H1 (cell line): ENCODE measurements around the gene PRKCZ. TPM values are rescaled to one million over a fixed set of nuclear protein-coding genes. Genes with fewer than 3 reads are reported as not detected.

Source experiments
- CTCF ChIA-PET: fragments of 300-600 bp; sonication (Branson Sonifier 250); formaldehyde crosslinking; loops from one replicate; lab custom pipeline; 2021; ENCODE audit not compliant: partially characterized antibody; lab: Charles Lee
- POLR2A ChIA-PET: fragments of 300-600 bp; sonication (Branson Sonifier 250); formaldehyde crosslinking; loops from one replicate; lab custom pipeline; 2021; ENCODE audit warnings: inconsistent platforms; ENCODE audit not compliant: partially characterized antibody; lab: Charles Lee
- DNase-seq, 2 experiments: peaks; one replicate each; pipeline versions ENCODE4 v3.0.0 to v3.0.0-alpha.2; 2010 to 2022; ENCODE audit warnings: low spot score in 2 of 2, low read depth in 1 of 2, mixed read lengths in 1 of 2
- FAIRE-seq: peaks from 2 replicates; lab custom pipeline; 2011; peaks lifted over from hg19 to GRCh38; lab: Jason Lieb, UNC
- H2AFZ ChIP-seq: 2 replicates; pipeline ENCODE4 v1.8.1; 2012; ENCODE audit warnings: low read length, inconsistent platforms
- H2AK5ac ChIP-seq: 2 replicates; pipeline ENCODE4 v1.6.1; 2013; ENCODE audit warnings: low read depth, low read length
- H2BK120ac ChIP-seq: replicated peaks from 2 replicates; pipeline ENCODE3; 2013; ENCODE audit warnings: low read depth, low read length, inconsistent platforms
- H2BK12ac ChIP-seq: 2 replicates; pipeline ENCODE4 v1.6.1; 2013; ENCODE audit warnings: low read depth, low read length
- H2BK15ac ChIP-seq: 2 replicates; pipeline ENCODE4 v1.6.1; 2013; ENCODE audit warnings: low read length
- H2BK20ac ChIP-seq: 2 replicates; pipeline ENCODE4 v1.6.1; 2013; ENCODE audit warnings: low read length
- H2BK5ac ChIP-seq: 2 replicates; pipeline ENCODE4 v1.6.1; 2013; ENCODE audit warnings: low read depth, low read length
- H3K14ac ChIP-seq: 2 replicates; pipeline ENCODE4 v1.6.1; 2013; ENCODE audit warnings: inconsistent platforms; ENCODE audit not compliant: insufficient read length
- H3K18ac ChIP-seq: 2 replicates; pipeline ENCODE4 v1.6.1; 2013; ENCODE audit warnings: low read length; ENCODE audit errors: extremely low read depth
- H3K23ac ChIP-seq: 2 replicates; pipeline ENCODE4 v1.6.1; 2013; ENCODE audit warnings: inconsistent platforms; ENCODE audit not compliant: insufficient read length
- H3K23me2 ChIP-seq: 2 replicates; pipeline ENCODE4 v1.6.1; 2013; ENCODE audit warnings: low read depth, low read length
- H3K27ac ChIP-seq: 2 replicates; pipeline ENCODE4 v1.6.1; 2011; ENCODE audit warnings: low read depth, low read length, inconsistent platforms
- H3K27me3 ChIP-seq, 4 experiments: replicated peaks in 1 of 4; 1 replicate in 1 of 4; 2 replicates in 3 of 4; pipeline versions ENCODE4 v1.6.1 to v1.8.1; 2011 to 2013; ENCODE audit warnings: low read length in 3 of 4, mild to moderate bottlenecking in 3 of 4, inconsistent platforms in 2 of 4, mixed read lengths in 2 of 4, moderate library complexity in 1 of 4; ENCODE audit not compliant: control insufficient read depth in 3 of 4, insufficient read depth in 3 of 4; ENCODE audit errors: extremely low read depth in 1 of 4
- H3K36me3 ChIP-seq, 4 experiments: 2 replicates each; pipeline versions ENCODE4 v1.6.1 to v1.8.1; 2011 to 2013; ENCODE audit warnings: mild to moderate bottlenecking in 4 of 4, low read length in 3 of 4, moderate library complexity in 2 of 4, control low read depth in 1 of 4, inconsistent platforms in 1 of 4; ENCODE audit not compliant: insufficient read depth in 4 of 4, control insufficient read depth in 2 of 4
- H3K4ac ChIP-seq: replicated peaks from 2 replicates; pipeline ENCODE3; 2013; ENCODE audit warnings: low read length, low read depth, mixed read lengths, inconsistent platforms; ENCODE audit not compliant: insufficient read length
- H3K4me1 ChIP-seq, 4 experiments: replicated peaks in 1 of 4; 1 replicate in 1 of 4; 2 replicates in 3 of 4; pipeline versions ENCODE4 v1.6.1 to v1.8.1; 2011 to 2013; ENCODE audit warnings: low read length in 3 of 4, inconsistent platforms in 2 of 4, mixed read lengths in 1 of 4; ENCODE audit not compliant: insufficient read depth in 4 of 4, control insufficient read depth in 3 of 4
- H3K4me2 ChIP-seq, 2 experiments: 2 replicates each; pipeline versions ENCODE4 v1.6.1 to v1.8.1; 2011 to 2013; ENCODE audit warnings: low read depth in 2 of 2, low read length in 2 of 2, control low read depth in 1 of 2, inconsistent platforms in 1 of 2, mild to moderate bottlenecking in 1 of 2; ENCODE audit not compliant: insufficient read depth in 1 of 2
- H3K4me3 ChIP-seq, 4 experiments: fragments of 200-600, 300-600 bp in 1 of 4; sonication (generic), shearing (Covaris generic), sonication (Bioruptor Twin) in 1 of 4; 2 replicates each; pipeline versions ENCODE4 v1.5.1 to v1.8.1; 2011 to 2016; ENCODE audit warnings: low read length in 4 of 4, low read depth in 3 of 4, control low read depth in 2 of 4, inconsistent platforms in 2 of 4, mild to moderate bottlenecking in 2 of 4, mixed read lengths in 1 of 4, moderate library complexity in 1 of 4; ENCODE audit not compliant: insufficient read depth in 2 of 4; ENCODE audit errors: extremely low read depth in 1 of 4
- H3K56ac ChIP-seq: replicated peaks from 2 replicates; pipeline ENCODE3; 2013; ENCODE audit warnings: low read depth, mild to moderate bottlenecking, mixed read lengths, low read length, inconsistent platforms; ENCODE audit not compliant: insufficient read length
- H3K79me1 ChIP-seq: 2 replicates; pipeline ENCODE4 v1.6.1; 2013; ENCODE audit warnings: low read depth, low read length, control low read depth
- H3K79me2 ChIP-seq, 2 experiments: 2 replicates each; pipeline versions ENCODE4 v1.6.1 to v1.8.1; 2012 to 2013; ENCODE audit warnings: low read length in 2 of 2, mild to moderate bottlenecking in 2 of 2, inconsistent platforms in 1 of 2; ENCODE audit not compliant: insufficient read depth in 2 of 2, control insufficient read depth in 1 of 2
- H3K9ac ChIP-seq, 4 experiments: replicated peaks in 1 of 4; 1 replicate in 1 of 4; 2 replicates in 3 of 4; pipeline versions ENCODE4 v1.6.1 to v1.8.1; 2011 to 2013; ENCODE audit warnings: low read depth in 3 of 4, low read length in 3 of 4, control low read depth in 2 of 4, mild to moderate bottlenecking in 2 of 4, moderate library complexity in 2 of 4, inconsistent platforms in 1 of 4; ENCODE audit errors: extremely low read depth in 1 of 4
- H3K9me3 ChIP-seq, 2 experiments: 2 replicates each; pipeline versions ENCODE4 v1.6.1 to v1.8.1; 2012 to 2013; ENCODE audit warnings: mild to moderate bottlenecking in 2 of 2, moderate library complexity in 2 of 2, control low read depth in 1 of 2, inconsistent platforms in 1 of 2, low read depth in 1 of 2, low read length in 1 of 2, mixed read lengths in 1 of 2; ENCODE audit not compliant: insufficient read depth in 2 of 2
- H4K20me1 ChIP-seq, 2 experiments: replicated peaks in 1 of 2; 2 replicates each; pipeline versions ENCODE3 to v1.8.1; 2011 to 2013; ENCODE audit warnings: inconsistent platforms in 2 of 2, low read length in 2 of 2, mild to moderate bottlenecking in 1 of 2; ENCODE audit not compliant: insufficient read depth in 2 of 2, control insufficient read depth in 1 of 2
- H4K5ac ChIP-seq: 2 replicates; pipeline ENCODE4 v1.6.1; 2013; ENCODE audit warnings: low read length, low read depth, mixed read lengths, inconsistent platforms; ENCODE audit not compliant: insufficient read length
- H4K8ac ChIP-seq: 2 replicates; pipeline ENCODE4 v1.8.0; 2013; ENCODE audit warnings: mild to moderate bottlenecking, moderate library complexity, low read length, inconsistent platforms; ENCODE audit not compliant: insufficient read depth; ENCODE audit errors: extremely low read depth
- H4K91ac ChIP-seq: replicated peaks from 2 replicates; pipeline ENCODE3; 2013; ENCODE audit warnings: low read length, mixed read lengths, inconsistent platforms; ENCODE audit not compliant: insufficient read length
- GABPA ChIP-seq: IDR thresholded peaks from 2 replicates; pipeline ENCODE4 v1.6.1; 2011; ENCODE audit warnings: mild to moderate bottlenecking, low read length, moderate library complexity, borderline replicate concordance; ENCODE audit not compliant: insufficient read depth
- WGBS, 2 experiments: shearing (Covaris generic) in 1 of 2; methylation state at CpG; one replicate each; pipeline versions ENCODE4 v1.1.6 to v1.1.7; 2013 to 2015; ENCODE audit warnings: low lambda C conversion rate in 2 of 2, mixed read lengths in 2 of 2, inconsistent platforms in 1 of 2, low coverage in 1 of 2, missing lambda C conversion rate in 1 of 2; ENCODE audit not compliant: insufficient replicate concordance in 2 of 2, insufficient coverage in 1 of 2, insufficient read length in 1 of 2; ENCODE audit errors: extremely low coverage in 1 of 2, missing lambda C conversion rate in 1 of 2; 5-methylcytosine and 5-hydroxymethylcytosine counted together
- polyA plus RNA-seq, 7 experiments: library from polyadenylated mRNA; depleted of rRNA in 3 of 7; stranded (reverse) in 5 of 7; unstranded in 2 of 7; fragments of >200 nt in 5 of 7; fragments of 200-250 nt in 2 of 7; gene quantifications; 1 replicate in 5 of 7; 2 replicates in 1 of 7; 4 replicates in 1 of 7; pipeline versions ENCODE4 v1.2.1 to v1.2.3, GENCODE V29; 2011 to 2013; ENCODE audit warnings: missing spikeins in 2 of 7, mixed read lengths in 2 of 7
- total RNA-seq: library from RNA; stranded (reverse); fragmentation: NEBNext Ultra II Directional; extraction: Animal tissue kit (Norgen Biotek cat#: 25700); gene quantifications from 2 replicates; pipeline ENCODE4 v1.2.1, GENCODE V29; 2021

PRKCZ gene
- total and polyA plus RNA-seq, 2 of the 8 experiments (the other 6 are each of a cell fraction or from before 2014, with no cell fraction given), result 37.4 to 45.1 TPM

DNA sequence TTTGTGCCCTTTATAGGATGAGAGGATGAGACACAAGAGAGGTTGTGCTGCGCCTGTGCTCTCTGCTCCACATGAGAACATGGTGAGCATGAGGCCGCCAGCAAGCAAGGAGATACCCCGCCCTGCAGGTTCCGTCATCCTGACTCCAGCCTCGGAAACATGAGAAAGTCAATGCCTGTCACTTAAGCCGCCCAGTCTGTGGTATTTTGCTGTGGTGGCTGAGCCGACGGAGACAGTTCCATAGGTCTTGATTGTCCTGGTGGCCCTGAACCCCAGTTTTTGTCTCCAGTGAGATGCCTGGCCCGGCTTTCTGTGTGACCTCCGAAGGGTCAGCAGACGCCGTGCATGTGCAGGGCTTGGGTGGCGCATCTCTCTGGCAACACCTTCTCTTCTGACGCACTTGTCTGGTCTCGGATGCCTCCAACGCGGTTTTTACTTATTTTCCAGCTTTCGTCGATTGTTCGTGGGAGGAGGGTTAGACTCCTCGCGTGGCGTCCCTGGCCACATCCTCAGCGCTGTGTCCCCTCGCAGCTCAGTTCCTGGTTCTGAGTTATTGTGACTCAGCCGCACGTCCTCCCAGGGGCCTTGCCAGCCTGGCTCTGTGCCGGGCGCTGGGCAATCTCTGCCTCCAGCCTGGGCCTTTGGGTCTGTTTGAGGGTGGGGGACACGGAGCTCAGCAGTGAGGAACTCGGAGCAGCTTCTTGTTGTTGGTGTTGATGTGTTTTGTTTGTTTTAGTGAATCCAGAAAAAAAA, 74.4 kb downstream of the PRKCZ start:
- TF ChIP-seq GABPA, result no peak
- peaks cover 7% of the 10 kb centered on the region for H3K79me1 ChIP-seq
- H3K14ac ChIP-seq, result no peak overlapping the region
- no peak overlapping the region for H3K27ac ChIP-seq
- no peaks in the 10 kb centered on the region for H3K36me3 ChIP-seq
- no peak overlapping the region for H2AFZ ChIP-seq
- H3K18ac ChIP-seq, result no peak overlapping the region
- no peak overlapping the region for H2AK5ac ChIP-seq
- peaks cover 5% of the 10 kb centered on the region; the same call in 1 of the 2 replicates for H3K23me2 ChIP-seq
- H4K91ac ChIP-seq, result no peak overlapping the region
- H3K56ac ChIP-seq, result no peak overlapping the region
- WGBS, 2 experiments, result 92% methylated on average over 31 of the region's 31 CpGs; no CpG with 5 or more reads in 1 of the 2 experiments
- no peak overlapping the region for H3K4me3 ChIP-seq
- H2BK20ac ChIP-seq, result no peak overlapping the region
- H4K8ac ChIP-seq, result no peak overlapping the region; the same call in 1 of the 2 replicates
- no peaks in the 10 kb centered on the region for H3K27me3 ChIP-seq
- no peak overlapping the region for H3K23ac ChIP-seq
- no peak overlapping the region for H4K5ac ChIP-seq
- H3K4ac ChIP-seq, result no peak overlapping the region
- FAIRE-seq (no peak), DNase-seq (no peak)
- no peak overlapping the region for H2BK15ac ChIP-seq
- no peak overlapping the region for H3K4me2 ChIP-seq
- no peak overlapping the region for H2BK5ac ChIP-seq
- no peak overlapping the region for H2BK12ac ChIP-seq
- peaks cover 0 to 5% of the 10 kb centered on the region in 2 experiments; a peak in 1 of 4 replicates for H3K79me2 ChIP-seq
- H3K9ac ChIP-seq, result no peak overlapping the region
- peaks cover 0 to 8% (median 2%) of the 10 kb centered on the region in 4 experiments; a peak in 2 of 7 replicates for H3K4me1 ChIP-seq
- H3K9me3 ChIP-seq, result no peaks in the 10 kb centered on the region
- H4K20me1 ChIP-seq, result peaks cover 2 to 4% of the 10 kb centered on the region in 2 experiments
- ChIA-PET POLR2A (interaction anchor here (0.6 kb wide), 1 partner anchor 620 kb away, joined by 3 read pairs; no protein-coding TSS in a partner anchor), CTCF (interaction anchor here (0.7 to 2.1 kb wide), 3 partner anchors 16 to 50 kb away, joined by 3 to 9 read pairs (median 5); no protein-coding TSS in a partner anchor)
- H2BK120ac ChIP-seq, result no peak overlapping the region
